ENCODE measurements around the gene AOAH.

GRCh38 chr7:36723951-36724664 lies at the start of gene AOAH:
- TF ChIP-seq CTCF (IDR thresholded peaks at IDR 0.05) (no peak), POLR2A (IDR thresholded peaks at IDR 0.05) (peak in 1 of 4 donors; percentile 56)

Data from esophagus squamous epithelium (tissue), 4 donors.